22Rv1 (cell line): ENCODE measurements around the gene GPATCH8.

Experiments
- H3K27ac ChIP-seq: fragments of 450-650 bp; 2 replicates; pipeline ENCODE4 v1.5.1; 2017
- ZFX ChIP-seq: fragments of 450-650 bp; IDR thresholded peaks from 2 replicates; pipeline ENCODE4 v1.6.1; 2017; ENCODE audit warnings: antibody characterized with exemption, borderline replicate concordance
- TF ChIP-seq, protein P1 (sequence below): fragments of 450-650 bp; IDR thresholded peaks from 2 replicates; pipeline ENCODE4 v1.5.1; 2017; ENCODE audit warnings: mild to moderate bottlenecking

GPATCH8 gene

DNA sequence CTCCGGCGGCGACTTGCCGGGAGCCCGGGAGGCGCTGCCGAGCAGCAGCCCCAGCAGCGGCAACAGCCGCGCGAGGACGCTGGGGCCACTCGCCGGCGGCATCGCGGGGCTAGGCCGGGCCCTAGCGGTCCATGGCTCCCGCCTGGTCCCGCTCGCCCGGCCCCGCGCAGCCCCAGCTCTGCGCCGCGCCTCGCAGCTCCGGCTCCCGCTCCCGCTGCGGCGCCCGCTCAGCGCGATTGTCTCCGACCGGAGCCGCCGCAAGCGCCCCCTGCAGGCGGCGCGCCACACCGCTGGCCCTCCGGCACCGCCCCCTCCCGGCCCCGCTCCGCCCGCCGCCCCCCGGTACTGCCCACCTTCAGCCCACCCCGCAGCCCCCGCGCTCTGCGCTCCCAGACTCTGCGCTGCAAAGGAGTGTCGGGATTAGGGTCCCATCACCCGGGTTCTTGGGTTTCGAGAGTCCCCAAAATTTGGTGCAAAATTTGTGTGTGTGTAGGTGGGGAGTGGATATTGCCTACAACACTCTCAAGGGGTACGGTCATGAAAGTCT lies 139.5 kb downstream of the GPATCH8 start, which contains the start of gene FAM171A2:
TSS of gene FAM171A2 (minus strand) at position 241 of the 547 bp plus-strand sequence. CDS start at position 102, 139 bp downstream.
- peak within 1 kb of the TSS; percentile 27; the same call in 1 of the 2 replicates for H3K27ac ChIP-seq

DNA sequence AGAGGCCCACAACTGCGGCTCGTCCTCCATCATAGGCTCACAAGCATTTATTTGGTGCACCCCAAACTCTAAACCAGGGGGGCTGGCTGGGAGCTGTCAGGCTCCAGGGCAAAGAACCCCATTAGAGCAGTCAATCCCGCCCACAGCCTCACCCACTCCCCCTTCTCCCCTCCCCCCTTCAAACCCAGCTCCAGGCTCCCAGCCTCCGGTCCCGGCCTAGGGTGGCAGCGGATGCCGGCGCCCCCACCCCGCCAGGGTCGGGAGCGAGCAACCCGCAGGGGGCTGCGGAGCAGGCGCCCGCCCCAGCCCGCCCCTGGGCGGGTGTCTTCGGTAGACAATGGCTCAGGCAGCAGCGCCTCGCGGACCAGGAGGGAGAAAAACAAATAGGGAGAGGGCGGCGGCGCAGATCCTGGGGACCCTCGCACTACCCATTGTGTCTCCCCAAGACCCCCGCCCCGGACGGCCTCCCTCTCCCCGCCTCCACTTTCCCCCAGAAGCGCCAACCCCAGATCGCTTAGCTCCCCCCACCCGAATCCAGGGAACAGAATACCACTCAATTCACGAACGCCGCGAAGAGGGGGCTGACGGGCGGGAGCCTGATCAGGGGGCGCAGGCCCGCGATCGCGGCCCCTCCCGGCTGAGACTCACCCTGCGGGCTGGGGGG lies 140.1 kb downstream of the GPATCH8 start:
- peak overlapping the region; percentile 27; the same call in 1 of the 2 replicates for H3K27ac ChIP-seq
- TF ChIP-seq ZFX: no peak
- TF ChIP-seq, protein P1, sequence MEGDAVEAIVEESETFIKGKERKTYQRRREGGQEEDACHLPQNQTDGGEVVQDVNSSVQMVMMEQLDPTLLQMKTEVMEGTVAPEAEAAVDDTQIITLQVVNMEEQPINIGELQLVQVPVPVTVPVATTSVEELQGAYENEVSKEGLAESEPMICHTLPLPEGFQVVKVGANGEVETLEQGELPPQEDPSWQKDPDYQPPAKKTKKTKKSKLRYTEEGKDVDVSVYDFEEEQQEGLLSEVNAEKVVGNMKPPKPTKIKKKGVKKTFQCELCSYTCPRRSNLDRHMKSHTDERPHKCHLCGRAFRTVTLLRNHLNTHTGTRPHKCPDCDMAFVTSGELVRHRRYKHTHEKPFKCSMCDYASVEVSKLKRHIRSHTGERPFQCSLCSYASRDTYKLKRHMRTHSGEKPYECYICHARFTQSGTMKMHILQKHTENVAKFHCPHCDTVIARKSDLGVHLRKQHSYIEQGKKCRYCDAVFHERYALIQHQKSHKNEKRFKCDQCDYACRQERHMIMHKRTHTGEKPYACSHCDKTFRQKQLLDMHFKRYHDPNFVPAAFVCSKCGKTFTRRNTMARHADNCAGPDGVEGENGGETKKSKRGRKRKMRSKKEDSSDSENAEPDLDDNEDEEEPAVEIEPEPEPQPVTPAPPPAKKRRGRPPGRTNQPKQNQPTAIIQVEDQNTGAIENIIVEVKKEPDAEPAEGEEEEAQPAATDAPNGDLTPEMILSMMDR: no peak

More for the DNA sequence above, 139.5 kb downstream of the GPATCH8 start, which contains the start of gene FAM171A2:
- no peak for TF ChIP-seq ZFX
- TF ChIP-seq, protein P1: peak; percentile 95

DNA sequence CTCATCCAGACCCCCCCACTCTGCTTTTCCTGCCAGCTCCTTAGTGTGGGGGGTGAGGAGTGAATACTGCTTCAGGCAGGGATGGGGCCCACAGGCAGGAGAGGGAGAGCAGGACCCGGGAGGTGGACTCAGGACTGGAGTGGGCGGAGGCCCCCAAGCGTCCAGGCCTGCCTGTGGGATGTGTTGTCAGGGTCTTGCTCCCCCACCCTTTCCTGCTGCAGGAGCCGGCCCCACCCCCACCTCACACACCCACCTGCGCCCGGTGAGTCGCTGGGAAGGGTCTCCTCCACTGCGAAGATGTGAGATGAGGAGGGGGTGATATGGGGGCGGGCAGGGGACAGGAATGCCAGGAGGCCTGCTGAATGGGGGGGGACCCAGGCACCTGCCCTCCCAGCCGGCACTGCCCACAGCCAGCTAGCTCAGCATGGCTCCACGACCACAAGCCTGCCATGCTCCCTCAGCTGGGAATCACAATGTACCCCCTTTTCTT lies 140.7 kb downstream of the GPATCH8 start:
- TF ChIP-seq, protein P1: no peak
- TF ChIP-seq ZFX: no peak
- H3K27ac ChIP-seq: no peak overlapping the region

DNA sequence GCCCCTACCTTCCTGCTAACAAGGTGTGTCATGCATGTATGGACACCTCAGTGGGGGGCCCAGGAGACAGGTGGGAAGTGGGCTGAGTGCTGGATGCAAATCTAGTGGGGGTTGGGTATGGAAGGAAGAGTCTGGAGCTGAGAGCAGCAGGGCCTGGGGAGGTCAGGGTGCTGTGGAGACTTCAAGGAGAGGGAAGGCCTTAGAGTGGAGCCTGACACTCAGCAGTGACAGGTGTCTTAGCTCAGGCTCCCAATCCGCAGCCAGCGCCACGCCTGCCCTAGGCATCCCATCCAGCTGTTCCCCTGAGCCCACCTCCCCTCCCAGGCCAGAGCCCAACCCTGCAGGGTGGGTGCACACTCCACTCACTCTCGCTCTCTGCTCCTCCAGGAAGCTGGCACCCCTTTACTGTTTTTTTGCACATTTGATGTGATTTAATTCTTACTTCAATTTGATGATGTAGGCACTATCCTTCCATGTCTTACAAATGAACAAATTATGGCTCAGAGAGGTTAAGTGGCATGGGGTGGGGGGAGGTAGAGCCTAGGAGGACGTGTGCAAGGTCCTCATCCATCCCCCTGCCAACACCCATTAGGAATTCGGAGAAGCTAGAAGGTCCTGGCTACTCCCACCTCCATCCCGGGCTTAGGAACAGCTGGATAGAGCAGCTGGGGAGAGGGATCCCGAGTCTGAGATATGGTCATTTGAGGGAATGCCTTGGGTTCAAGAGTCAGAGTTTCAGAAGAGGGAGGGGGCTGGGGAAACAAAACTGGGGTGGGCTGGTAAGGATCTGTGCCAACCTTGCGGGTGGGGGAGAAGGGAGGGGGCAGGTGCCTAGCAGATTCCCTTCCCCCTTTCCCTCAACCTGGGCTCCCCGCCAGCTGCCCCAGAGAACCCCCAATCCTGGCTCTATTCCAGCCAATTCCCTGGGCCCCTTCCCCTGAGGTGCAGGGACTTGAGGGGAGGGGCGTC lies 141.6 kb downstream of the GPATCH8 start:
- no peak overlapping the region for H3K27ac ChIP-seq
- TF ChIP-seq, protein P1: no peak
- TF ChIP-seq ZFX: no peak

DNA sequence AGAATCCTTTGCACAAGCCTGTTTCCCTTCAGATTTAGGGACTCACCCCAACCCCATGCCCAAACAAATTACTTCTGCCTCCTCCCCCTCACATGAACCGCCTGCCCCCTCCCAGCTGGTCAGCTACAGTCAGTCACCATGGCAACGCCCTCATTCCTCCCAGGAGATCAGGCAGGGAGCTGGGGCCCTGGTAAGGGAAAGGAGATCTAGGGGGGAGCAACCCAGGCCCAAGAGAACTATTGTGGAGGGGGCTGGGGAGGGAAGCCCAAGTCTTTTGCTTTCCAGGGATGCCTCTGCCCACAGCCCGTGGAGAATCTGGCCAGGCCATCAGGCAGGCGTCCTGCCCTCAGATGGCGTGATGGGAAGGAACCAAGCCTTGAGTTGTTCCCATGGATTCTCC lies 142.4 kb downstream of the GPATCH8 start:
- TF ChIP-seq, protein P1: no peak
- TF ChIP-seq ZFX: no peak
- no peak overlapping the region for H3K27ac ChIP-seq

DNA sequence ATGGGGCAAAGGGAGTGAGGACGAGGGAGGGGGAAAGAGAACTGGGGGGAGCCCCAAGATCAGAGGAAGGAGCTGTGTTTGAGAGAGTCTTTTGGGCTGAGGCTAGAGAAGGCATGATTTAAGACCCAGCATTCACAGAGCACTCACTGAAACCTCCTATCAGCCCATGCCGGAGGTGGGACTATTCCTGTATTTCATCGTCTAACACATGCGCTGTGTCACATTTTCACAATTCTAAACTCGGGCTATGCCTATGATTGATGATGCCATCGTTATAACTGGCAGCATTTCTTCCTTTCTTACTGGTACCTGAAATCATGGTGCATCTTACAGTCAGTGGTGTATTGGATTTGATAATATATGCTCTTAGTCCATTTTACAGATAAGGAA lies 143.1 kb downstream of the GPATCH8 start:
- TF ChIP-seq ZFX: no peak
- TF ChIP-seq, protein P1: no peak
- H3K27ac ChIP-seq: no peak overlapping the region
